Thyroid gland (tissue), 4 donors: ENCODE data around the gene PXMP4.

ENCODE experiments used
- CTCF ChIP-seq, 6 experiments: fragments of 200-600 bp in 3 of 6; fragments of 450-650 bp in 3 of 6; sonication (generic) in 3 of 6; IDR thresholded peaks; one replicate each; pipeline ENCODE4 v1.5.1; 2016 to 2019; ENCODE audit warnings: antibody characterized with exemption in 6 of 6, mild to moderate bottlenecking in 2 of 6, inconsistent platforms in 1 of 6, moderate library complexity in 1 of 6
- POLR2A ChIP-seq, 2 donors: fragments of 450-650 bp; IDR thresholded peaks; one replicate each; pipeline ENCODE4 v1.6.1; 2017; ENCODE audit warnings: antibody characterized with exemption in 2 of 2, mild to moderate bottlenecking in 2 of 2, moderate library complexity in 1 of 2

- TF ChIP-seq POLR2A (IDR thresholded peaks at IDR 0.05) (no peak), CTCF (IDR thresholded peaks at IDR 0.05) (no peak)
Measured at GRCh38 chr20:33744773-33745385, 24.8 kb upstream of the PXMP4 start.
